NCI-H1105 (cell line): ENCODE data around the gene TNNT3.

Experiments
- DNase-seq: peaks from one replicate; lab custom pipeline; 2025; lab: John Stamatoyannopoulos, UW

The TNNT3 gene

DNA sequence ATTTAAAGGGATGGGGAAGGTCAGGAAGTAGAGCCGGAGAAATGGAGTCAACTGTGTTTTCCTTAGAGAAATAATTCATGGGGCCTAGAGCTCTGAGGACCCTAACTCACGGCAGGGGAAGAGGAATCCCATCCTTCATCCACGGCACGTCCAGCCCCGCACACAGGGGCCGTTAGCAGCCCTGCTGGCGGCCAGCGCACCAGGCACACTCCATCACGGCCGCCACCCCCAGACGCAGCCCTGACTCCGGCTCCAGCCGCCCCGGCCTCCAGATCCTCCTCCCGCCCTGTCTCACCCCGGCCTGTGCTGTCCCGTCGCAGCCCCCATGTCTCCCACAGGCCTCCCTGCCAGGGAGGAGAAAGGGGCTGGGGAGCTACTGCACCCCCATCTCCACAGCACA is 38.9 kb downstream of the TNNT3 start:
- no peak for DNase-seq

- DNase-seq = no peak
Observed at GRCh38 chr11:1959786-1960185, 40.3 kb downstream of the TNNT3 start.

DNA sequence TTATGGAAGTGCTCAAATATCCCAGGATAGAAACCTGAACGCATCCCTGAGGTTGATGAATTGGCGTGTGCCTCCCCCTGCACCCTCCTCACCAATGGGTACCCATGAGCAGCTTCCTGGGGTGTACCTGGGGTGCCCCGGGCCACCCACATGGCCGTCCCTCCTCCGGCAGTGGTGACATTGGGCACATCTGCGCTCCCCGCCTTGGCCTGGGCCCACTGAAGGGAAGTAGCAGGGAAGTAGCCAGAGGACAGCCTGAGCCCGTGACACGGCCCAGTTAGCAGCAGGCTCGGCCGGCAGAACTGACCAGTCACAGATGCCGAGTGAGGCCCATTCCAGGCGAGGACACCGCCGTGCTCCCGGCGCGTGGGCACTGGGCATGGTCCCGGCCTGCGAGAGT is 44.4 kb downstream of the TNNT3 start:
- no peak for DNase-seq

- DNase-seq = no peak
Observed at GRCh38 chr11:1964348-1964747, 44.8 kb downstream of the TNNT3 start.

DNA sequence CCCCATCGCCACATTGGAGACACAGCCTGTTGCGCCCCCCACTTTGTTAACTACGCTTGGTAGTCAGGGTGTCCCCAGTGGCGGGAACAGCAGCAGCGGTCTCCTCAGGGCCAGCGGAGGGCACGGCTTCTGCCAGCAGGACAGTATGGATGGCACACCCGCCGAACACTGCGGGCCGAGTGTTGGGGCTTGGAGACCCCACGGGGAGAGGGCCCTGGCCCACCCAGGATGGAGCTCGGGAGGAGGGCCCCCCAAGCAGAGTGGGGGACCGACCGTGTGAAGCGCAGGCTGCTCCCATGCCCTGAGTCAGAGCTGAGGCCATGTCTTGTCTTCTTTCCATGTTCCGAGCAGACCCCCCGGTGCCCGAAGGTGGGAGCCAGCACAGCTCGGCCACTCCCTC is 45.5 kb downstream of the TNNT3 start:
- no peak for DNase-seq

DNA sequence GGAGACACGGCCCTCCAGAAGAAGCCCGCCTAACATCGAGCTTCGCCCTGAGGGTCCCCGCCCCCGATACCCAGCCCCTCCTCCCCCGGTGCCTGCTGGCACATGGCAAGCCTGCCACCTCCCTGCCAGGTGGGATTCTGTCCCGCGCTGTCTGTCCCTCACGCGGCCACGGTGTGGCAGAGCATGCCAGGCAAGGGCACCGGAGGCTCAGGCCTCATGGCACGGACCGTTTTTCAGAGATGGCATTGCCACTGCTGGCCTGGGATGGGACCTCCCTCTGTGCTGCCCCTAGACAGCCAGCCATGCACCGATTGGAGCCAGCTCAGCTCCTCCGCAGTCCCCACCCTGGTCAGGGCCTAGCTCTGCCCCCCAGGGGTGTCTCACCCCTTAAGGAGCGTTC is 47.0 kb downstream of the TNNT3 start:
- DNase-seq = no peak

- no peak for DNase-seq
Observed at GRCh38 chr11:1967641-1968225, 48.2 kb downstream of the TNNT3 start.

- no peak for DNase-seq
Observed at GRCh38 chr11:1968454-1969002, 49.0 kb downstream of the TNNT3 start.

- DNase-seq = no peak
Observed at GRCh38 chr11:1969035-1969434, 49.5 kb downstream of the TNNT3 start.

DNA sequence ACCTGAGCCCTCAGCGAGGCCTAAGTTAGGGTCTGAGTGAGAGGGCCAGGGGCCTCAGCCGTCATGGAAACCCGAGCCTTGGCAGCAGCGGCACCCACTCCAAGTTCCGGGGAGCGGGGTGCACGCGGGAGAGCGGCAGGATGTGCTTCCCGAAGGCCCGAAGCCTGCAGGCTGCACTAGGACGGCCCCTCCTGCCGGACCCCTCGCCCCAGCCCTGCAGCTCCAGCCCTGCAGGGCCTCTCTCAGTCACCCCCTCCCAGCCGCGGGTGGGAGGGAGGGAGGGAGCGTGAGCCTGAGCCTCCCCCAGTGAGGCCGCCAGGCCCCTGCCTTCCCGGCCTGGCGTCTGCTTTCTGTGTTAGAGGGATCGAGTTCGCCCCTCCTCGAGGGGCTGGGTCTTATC is 50.3 kb downstream of the TNNT3 start:
- no peak for DNase-seq

DNA sequence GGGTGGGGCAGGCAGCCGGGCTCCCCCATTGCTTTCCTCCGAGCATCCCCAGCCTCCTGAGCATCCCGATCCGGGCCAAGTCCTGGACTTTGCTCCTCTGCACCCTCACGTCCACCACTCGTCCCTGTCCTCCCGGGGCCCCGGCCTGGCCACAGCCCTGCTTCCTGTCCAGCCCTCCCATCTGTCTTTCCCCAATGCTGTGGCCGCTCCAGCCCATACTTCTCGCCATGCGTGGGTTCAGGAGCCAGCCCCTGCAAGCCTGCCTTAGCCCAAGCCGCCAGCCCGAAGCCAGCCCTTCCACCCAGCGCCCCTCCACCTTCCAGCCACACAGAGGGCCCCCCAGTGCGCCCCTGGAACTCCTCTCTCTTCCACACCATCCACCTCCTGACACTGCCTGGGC is 51.5 kb downstream of the TNNT3 start:
- no peak for DNase-seq

DNA sequence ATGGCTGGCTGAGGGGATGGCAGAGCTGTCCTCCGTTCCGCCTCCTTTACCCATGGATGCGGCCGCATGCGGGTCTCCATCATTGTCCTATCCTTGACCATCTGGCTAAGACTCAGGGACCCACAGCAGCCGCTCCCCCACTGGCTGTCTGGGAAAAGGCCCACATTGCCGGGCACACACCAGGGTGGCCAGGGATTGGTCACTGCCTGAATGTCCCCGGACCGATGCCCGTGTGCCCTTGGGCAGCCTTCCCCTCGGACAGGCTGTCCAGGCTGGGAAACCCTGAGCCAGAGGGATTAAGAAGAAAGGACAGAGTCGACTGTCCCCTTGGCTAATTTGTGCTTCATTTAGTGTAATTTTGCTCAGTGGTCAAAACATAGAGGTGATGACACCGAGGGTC is 55.7 kb downstream of the TNNT3 start:
- no peak for DNase-seq

- no peak for DNase-seq
Observed at GRCh38 chr11:1978720-1979473, 59.4 kb downstream of the TNNT3 start.

DNA sequence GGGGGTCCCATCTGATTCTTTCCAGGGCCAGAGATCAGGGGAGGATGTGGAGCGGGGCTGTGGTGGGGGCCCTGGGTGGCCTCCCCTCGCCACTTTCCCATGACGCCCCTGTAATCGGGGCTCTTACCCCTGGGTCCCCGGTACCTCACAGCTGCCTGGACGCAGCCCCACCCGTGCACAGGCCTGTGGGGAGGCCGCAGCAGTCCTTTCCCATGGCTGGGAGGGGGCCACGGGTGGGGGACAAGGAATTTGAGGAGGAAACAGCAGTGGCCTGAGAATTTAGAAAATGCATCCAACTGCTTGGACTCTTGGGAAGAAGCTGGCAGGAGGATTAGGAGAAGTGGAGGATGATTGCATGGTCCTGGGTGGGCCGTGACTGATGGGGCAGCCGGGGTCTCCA is 60.1 kb downstream of the TNNT3 start:
- no peak for DNase-seq

- no peak for DNase-seq
Observed at GRCh38 chr11:1982873-1983600, 63.5 kb downstream of the TNNT3 start.

GRCh38 chr11:1983601-1983961 is 64.1 kb downstream of the TNNT3 start:
- no peak for DNase-seq

GRCh38 chr11:1987024-1987423 is 67.5 kb downstream of the TNNT3 start:
- no peak for DNase-seq

GRCh38 chr11:1988174-1988573 is 68.7 kb downstream of the TNNT3 start:
- no peak for DNase-seq
